Testis (tissue), 2 donors: Measurements from ENCODE around the gene PCBP3.

Source experiments
- CTCF ChIP-seq, 3 experiments: fragments of 450-650 bp in 2 of 3; fragments of 200-600 bp in 1 of 3; sonication (generic) in 1 of 3; IDR thresholded peaks; one replicate each; pipeline ENCODE4 v1.5.1; 2016 to 2019; ENCODE audit warnings: antibody characterized with exemption in 3 of 3, mild to moderate bottlenecking in 2 of 3, moderate library complexity in 1 of 3
- POLR2A ChIP-seq: fragments of 450-650 bp; IDR thresholded peaks from one replicate; pipeline ENCODE4 v1.6.1; 2017; ENCODE audit warnings: antibody characterized with exemption, mild to moderate bottlenecking, moderate library complexity

DNA sequence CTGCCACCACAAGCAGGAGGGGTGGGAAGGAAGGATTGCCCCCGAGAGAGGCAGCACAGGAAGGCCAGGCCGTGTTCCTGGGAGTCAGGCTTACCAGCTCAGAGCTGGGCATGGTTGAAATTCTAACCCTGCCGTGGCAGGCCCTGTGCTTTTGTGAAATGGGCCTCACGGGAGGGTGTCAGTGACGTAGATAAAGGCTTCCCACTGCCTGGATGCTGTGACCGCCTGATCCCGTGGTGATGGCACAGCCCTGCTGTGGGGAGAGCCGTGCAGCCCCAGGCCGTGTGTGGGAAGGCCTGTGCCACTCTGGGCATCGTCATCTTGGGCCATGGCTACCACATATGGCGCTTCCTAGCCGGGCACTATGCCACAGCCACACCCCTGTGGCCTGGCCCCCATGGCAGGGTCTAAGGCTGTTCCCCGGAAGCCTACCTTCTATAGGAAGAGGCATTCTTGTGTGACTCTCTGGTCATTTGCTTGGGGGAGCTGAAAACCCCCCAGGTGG is 161.3 kb downstream of the PCBP3 start:
- TF ChIP-seq CTCF (IDR thresholded peaks at IDR 0.05) (no peak), POLR2A (no peak)
